ENCODE results near the gene SH3TC2.

- TF ChIP-seq, protein P1, sequence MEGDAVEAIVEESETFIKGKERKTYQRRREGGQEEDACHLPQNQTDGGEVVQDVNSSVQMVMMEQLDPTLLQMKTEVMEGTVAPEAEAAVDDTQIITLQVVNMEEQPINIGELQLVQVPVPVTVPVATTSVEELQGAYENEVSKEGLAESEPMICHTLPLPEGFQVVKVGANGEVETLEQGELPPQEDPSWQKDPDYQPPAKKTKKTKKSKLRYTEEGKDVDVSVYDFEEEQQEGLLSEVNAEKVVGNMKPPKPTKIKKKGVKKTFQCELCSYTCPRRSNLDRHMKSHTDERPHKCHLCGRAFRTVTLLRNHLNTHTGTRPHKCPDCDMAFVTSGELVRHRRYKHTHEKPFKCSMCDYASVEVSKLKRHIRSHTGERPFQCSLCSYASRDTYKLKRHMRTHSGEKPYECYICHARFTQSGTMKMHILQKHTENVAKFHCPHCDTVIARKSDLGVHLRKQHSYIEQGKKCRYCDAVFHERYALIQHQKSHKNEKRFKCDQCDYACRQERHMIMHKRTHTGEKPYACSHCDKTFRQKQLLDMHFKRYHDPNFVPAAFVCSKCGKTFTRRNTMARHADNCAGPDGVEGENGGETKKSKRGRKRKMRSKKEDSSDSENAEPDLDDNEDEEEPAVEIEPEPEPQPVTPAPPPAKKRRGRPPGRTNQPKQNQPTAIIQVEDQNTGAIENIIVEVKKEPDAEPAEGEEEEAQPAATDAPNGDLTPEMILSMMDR (IDR thresholded peaks at IDR 0.05 in 4 of 5, conservative IDR thresholded peaks at IDR 0.05 in 1 of 5), result no peak
- no peak for TF ChIP-seq POLR2A (IDR thresholded peaks at IDR 0.05)
Measured at GRCh38 chr5:149044453-149045088, 18.3 kb downstream of the SH3TC2 start.
